ENCODE data around the gene EFNA1. TPM values are rescaled to one million over a fixed set of nuclear protein-coding genes. Genes with fewer than 3 reads are reported as not detected.
"Not testable (repeated sequence)": the region's sequence is repeated elsewhere in the genome, so short reads cannot be mapped to it uniquely, and the experiment has no call there.

The EFNA1 gene
- total RNA-seq, 3 donors from 2014 or later (not counting 1 experiment from before 2014, with no cell fraction given) = 1.5 to 1.9 (median 1.9) TPM

DNA sequence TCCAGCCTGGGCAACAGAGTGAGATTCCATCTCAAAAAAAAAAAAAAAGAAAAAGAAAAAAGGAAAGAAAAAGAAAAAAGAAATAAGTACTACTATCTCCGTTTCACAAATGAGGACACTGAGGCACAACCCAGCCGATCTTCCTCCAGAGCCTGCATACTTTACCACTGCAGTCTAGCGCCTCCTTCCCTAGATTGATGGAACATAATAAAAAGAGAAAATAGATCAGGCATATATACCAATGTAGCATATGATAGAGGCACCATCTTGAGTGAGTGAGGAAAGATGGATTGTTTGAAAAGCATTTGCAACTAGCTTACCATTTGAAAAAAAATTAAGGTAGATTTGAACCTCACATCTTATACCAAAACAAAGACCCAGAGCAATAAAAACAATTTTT, 17.8 kb downstream of the EFNA1 start:
- no peak overlapping the region for H3K27ac ChIP-seq (ENCODE audit: low read length)
- H3K9me3 ChIP-seq (ENCODE audit: control insufficient read depth, insufficient read depth, low read length) = no peaks in the 10 kb centered on the region
- no peaks in the 10 kb centered on the region for H3K36me3 ChIP-seq (ENCODE audit: control insufficient read depth, insufficient read depth, low read length)
- TF ChIP-seq, protein P1, sequence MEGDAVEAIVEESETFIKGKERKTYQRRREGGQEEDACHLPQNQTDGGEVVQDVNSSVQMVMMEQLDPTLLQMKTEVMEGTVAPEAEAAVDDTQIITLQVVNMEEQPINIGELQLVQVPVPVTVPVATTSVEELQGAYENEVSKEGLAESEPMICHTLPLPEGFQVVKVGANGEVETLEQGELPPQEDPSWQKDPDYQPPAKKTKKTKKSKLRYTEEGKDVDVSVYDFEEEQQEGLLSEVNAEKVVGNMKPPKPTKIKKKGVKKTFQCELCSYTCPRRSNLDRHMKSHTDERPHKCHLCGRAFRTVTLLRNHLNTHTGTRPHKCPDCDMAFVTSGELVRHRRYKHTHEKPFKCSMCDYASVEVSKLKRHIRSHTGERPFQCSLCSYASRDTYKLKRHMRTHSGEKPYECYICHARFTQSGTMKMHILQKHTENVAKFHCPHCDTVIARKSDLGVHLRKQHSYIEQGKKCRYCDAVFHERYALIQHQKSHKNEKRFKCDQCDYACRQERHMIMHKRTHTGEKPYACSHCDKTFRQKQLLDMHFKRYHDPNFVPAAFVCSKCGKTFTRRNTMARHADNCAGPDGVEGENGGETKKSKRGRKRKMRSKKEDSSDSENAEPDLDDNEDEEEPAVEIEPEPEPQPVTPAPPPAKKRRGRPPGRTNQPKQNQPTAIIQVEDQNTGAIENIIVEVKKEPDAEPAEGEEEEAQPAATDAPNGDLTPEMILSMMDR (IDR thresholded peaks at IDR 0.05) = no peak
- 80% methylated on average over 1 of the region's 3 CpGs for WGBS (ENCODE audit: insufficient coverage)
- Mint-ChIP-seq H3K27ac (no peak overlapping the region), H3K27me3 (ENCODE audit: low read depth in 2 of 2) (peaks cover 12 to 25% of the 10 kb centered on the region in 2 donors), H3K4me1 (peaks cover 0 to 2% of the 10 kb centered on the region in 2 donors), H3K4me3 (no peak overlapping the region), H3K9me3 (no peaks in the 10 kb centered on the region), H3K36me3 (no peaks in the 10 kb centered on the region)
- H3K4me1 ChIP-seq (ENCODE audit: control insufficient read depth, insufficient read depth, low read length) = peaks cover 2% of the 10 kb centered on the region
- intact Hi-C loops (cut with micrococcal nuclease) = no loop called here
- H3K27me3 ChIP-seq (ENCODE audit: control insufficient read depth, insufficient read depth, low read length) = no peaks in the 10 kb centered on the region
- no peak overlapping the region for H3K4me3 ChIP-seq (ENCODE audit: low read length)
- no peak for ATAC-seq
- DNase-seq = no peak

DNA sequence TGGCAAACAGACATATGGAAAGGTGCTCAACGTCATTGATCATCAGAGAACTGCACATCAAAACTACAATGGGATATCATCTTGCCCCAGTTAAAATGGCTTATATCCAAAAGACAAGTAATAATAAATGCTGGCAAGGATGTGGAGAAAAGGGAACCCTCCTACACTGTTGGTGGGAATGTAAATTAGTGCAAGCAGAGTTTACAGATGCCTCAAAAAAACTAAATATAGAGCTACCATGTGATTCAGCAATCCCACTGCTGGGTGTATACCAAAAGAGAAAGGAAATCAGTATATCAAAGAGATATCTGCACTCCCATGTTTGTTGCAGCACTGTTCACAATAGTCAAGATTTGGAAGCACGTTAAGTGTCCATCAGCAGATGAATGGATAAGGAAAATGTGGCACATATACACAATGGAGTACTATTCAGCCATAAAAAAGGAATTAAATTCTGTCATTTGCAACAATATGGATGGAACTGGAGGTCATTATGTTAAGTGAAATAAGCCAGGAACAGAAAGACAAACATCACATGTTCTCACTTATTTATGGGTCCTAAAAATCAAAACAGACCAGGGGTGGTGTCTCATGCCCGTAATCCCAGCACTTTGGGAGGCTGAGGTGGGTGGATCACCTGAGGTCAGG, 28.4 kb downstream of the EFNA1 start:
- H3K27ac ChIP-seq (ENCODE audit: low read length); H3K4me1 Mint-ChIP-seq; H3K4me3 Mint-ChIP-seq; H3K9me3 ChIP-seq (ENCODE audit: control insufficient read depth, insufficient read depth, low read length); H3K27ac Mint-ChIP-seq; DNase-seq; H3K4me1 ChIP-seq (ENCODE audit: control insufficient read depth, insufficient read depth, low read length); intact Hi-C loops (cut with micrococcal nuclease); H3K4me3 ChIP-seq (ENCODE audit: low read length); H3K36me3 Mint-ChIP-seq; H3K9me3 Mint-ChIP-seq; H3K27me3 ChIP-seq (ENCODE audit: control insufficient read depth, insufficient read depth, low read length); ATAC-seq; H3K36me3 ChIP-seq (ENCODE audit: control insufficient read depth, insufficient read depth, low read length): not testable (repeated sequence)
- 100% methylated on average over 1 of the region's 3 CpGs for WGBS (ENCODE audit: insufficient coverage)
- peaks cover 7 to 12% of the 10 kb centered on the region in 2 donors for H3K27me3 Mint-ChIP-seq (ENCODE audit: low read depth in 2 of 2)

DNA sequence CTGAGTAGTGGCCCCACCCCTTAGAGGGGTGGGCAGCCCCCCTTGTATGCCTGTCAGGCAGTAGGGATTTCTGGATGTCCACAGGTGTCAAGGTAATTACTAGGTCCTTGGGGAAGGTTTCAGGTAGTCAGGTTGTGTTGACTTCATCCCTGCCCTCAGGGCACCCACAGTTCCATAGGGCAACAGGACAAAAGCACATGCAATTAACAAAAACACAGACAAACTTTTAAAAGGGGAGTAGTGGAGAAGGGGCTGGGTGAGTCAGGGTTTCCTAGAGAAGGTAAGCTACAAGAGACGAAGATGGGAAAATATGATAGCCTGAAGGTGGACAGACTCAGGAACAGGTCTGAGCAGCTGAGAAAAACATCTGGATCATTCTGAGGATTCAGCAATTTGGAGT, 31.3 kb downstream of the EFNA1 start:
- no peak overlapping the region for H3K27ac Mint-ChIP-seq
- TF ChIP-seq, protein P1 (IDR thresholded peaks at IDR 0.05) = no peak
- H3K27me3 Mint-ChIP-seq (ENCODE audit: low read depth in 2 of 2) = peaks cover 6 to 11% of the 10 kb centered on the region in 2 donors
- no peaks in the 10 kb centered on the region for H3K4me1 Mint-ChIP-seq
- DNase-seq (no peak), ATAC-seq (no peak)
- intact Hi-C loops (cut with micrococcal nuclease) = no loop called here
- no peaks in the 10 kb centered on the region for H3K36me3 Mint-ChIP-seq
- no peak overlapping the region for H3K4me3 ChIP-seq (ENCODE audit: low read length)
- no peak overlapping the region for H3K4me3 Mint-ChIP-seq
- H3K9me3 ChIP-seq (ENCODE audit: control insufficient read depth, insufficient read depth, low read length) = no peaks in the 10 kb centered on the region
- H3K9me3 Mint-ChIP-seq = no peaks in the 10 kb centered on the region
- no peaks in the 10 kb centered on the region for H3K27me3 ChIP-seq (ENCODE audit: control insufficient read depth, insufficient read depth, low read length)
- H3K27ac ChIP-seq (ENCODE audit: low read length) = no peak overlapping the region
- H3K36me3 ChIP-seq (ENCODE audit: control insufficient read depth, insufficient read depth, low read length) = no peaks in the 10 kb centered on the region
- 93% methylated on average over 1 of the region's 1 CpG for WGBS (ENCODE audit: insufficient coverage)
- no peaks in the 10 kb centered on the region for H3K4me1 ChIP-seq (ENCODE audit: control insufficient read depth, insufficient read depth, low read length)

DNA sequence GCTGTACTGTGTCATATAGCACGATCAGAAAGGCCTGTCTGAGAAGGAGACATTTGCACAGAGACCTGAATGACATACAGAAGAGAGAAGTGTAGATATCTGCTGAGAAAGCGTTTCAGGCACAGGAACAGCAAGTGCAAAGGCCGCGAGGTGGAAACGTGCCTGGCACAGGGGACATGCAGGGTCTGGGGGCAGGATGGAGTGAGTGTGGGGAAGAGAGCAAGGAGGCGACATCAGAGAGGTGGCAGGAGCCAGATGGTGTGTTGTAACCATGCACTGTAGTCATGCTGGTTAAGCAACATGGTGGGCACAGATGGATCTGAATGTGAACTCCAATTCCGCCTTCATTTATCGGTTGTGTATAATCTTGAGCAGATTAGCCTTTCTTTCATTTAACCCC, 32.5 kb downstream of the EFNA1 start:
- no peak for ATAC-seq
- no peaks in the 10 kb centered on the region for H3K36me3 Mint-ChIP-seq
- no peaks in the 10 kb centered on the region for H3K9me3 Mint-ChIP-seq
- TF ChIP-seq, protein P1 (IDR thresholded peaks at IDR 0.05) = no peak
- Histone ChIP-seq H3K27me3 (ENCODE audit: control insufficient read depth, insufficient read depth, low read length) (no peaks in the 10 kb centered on the region), H3K9me3 (ENCODE audit: control insufficient read depth, insufficient read depth, low read length) (no peaks in the 10 kb centered on the region), H3K36me3 (ENCODE audit: control insufficient read depth, insufficient read depth, low read length) (no peaks in the 10 kb centered on the region), H3K4me3 (ENCODE audit: low read length) (no peak overlapping the region), H3K27ac (ENCODE audit: low read length) (no peak overlapping the region), H3K4me1 (ENCODE audit: control insufficient read depth, insufficient read depth, low read length) (no peaks in the 10 kb centered on the region)
- H3K4me3 Mint-ChIP-seq = no peak overlapping the region
- H3K27ac Mint-ChIP-seq = no peak overlapping the region
- H3K27me3 Mint-ChIP-seq (ENCODE audit: low read depth in 2 of 2) = peaks cover 6 to 9% of the 10 kb centered on the region in 2 donors
- DNase-seq = no peak
- H3K4me1 Mint-ChIP-seq = no peaks in the 10 kb centered on the region
- WGBS (ENCODE audit: insufficient coverage) = 81% methylated on average over 7 of the region's 8 CpGs
- intact Hi-C loops (cut with micrococcal nuclease) = no loop called here

DNA sequence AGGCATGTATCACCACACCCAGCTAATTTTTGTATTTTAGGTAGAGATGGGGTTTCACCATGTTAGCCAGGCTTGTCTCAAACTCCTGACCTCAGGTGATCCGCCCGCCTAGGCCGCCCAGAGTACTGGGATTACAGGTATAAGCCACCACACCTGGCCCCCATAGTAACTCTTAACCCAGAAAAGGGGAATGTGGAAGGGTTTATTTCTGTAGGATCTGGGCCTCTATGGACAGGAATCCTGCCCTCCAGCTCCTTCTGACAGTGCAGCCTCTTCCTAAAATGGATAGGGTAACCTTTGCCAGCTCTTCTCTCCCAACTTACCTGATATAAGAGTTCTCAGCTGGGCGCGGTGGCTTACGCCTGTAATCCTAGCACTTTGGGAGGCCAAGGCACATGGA, 35.0 kb downstream of the EFNA1 start:
- ATAC-seq; H3K27ac Mint-ChIP-seq; H3K27me3 Mint-ChIP-seq (ENCODE audit: low read depth in 2 of 2); H3K27me3 ChIP-seq (ENCODE audit: control insufficient read depth, insufficient read depth, low read length); H3K4me3 ChIP-seq (ENCODE audit: low read length); DNase-seq; H3K36me3 ChIP-seq (ENCODE audit: control insufficient read depth, insufficient read depth, low read length); H3K9me3 Mint-ChIP-seq; H3K36me3 Mint-ChIP-seq; H3K4me3 Mint-ChIP-seq; intact Hi-C loops (cut with micrococcal nuclease); H3K9me3 ChIP-seq (ENCODE audit: control insufficient read depth, insufficient read depth, low read length); H3K27ac ChIP-seq (ENCODE audit: low read length): not testable (repeated sequence)
- peaks cover 10% of the 10 kb centered on the region for H3K4me1 ChIP-seq (ENCODE audit: control insufficient read depth, insufficient read depth, low read length)
- peaks cover 0 to 11% of the 10 kb centered on the region in 2 donors for H3K4me1 Mint-ChIP-seq
- WGBS (ENCODE audit: insufficient coverage) = 100% methylated on average over 3 of the region's 6 CpGs

DNA sequence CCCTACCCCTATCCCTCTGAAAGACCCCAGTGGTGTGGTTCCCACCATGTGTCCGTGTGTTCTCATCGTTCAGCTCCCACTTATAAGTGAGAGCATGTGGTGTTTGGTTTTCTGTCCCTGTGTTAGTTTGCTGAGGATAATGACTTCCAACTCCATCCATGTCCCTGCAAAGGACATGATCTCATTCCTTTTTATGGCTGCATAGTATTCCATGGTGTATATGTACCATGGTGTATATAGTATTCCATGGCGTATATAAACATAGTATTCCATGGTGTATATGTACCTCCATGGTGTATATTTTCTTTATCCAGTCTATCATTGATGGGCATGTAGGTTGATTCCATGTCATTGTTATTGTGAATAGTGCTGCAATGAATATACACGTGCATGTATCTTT, 36.1 kb downstream of the EFNA1 start:
- H3K27ac ChIP-seq (ENCODE audit: low read length); ATAC-seq; H3K27me3 ChIP-seq (ENCODE audit: control insufficient read depth, insufficient read depth, low read length); intact Hi-C loops (cut with micrococcal nuclease); H3K27ac Mint-ChIP-seq; H3K36me3 ChIP-seq (ENCODE audit: control insufficient read depth, insufficient read depth, low read length); DNase-seq; H3K27me3 Mint-ChIP-seq (ENCODE audit: low read depth in 2 of 2); H3K9me3 ChIP-seq (ENCODE audit: control insufficient read depth, insufficient read depth, low read length); H3K4me3 ChIP-seq (ENCODE audit: low read length); H3K9me3 Mint-ChIP-seq; H3K36me3 Mint-ChIP-seq; H3K4me3 Mint-ChIP-seq: not testable (repeated sequence)
- 90% methylated on average over 2 of the region's 4 CpGs for WGBS (ENCODE audit: insufficient coverage)
- peaks cover 15% of the 10 kb centered on the region for H3K4me1 ChIP-seq (ENCODE audit: control insufficient read depth, insufficient read depth, low read length)
- H3K4me1 Mint-ChIP-seq = peaks cover 0 to 15% of the 10 kb centered on the region in 2 donors

Data from natural killer cell (primary cell).